Measurements from ENCODE around the gene TBL1XR1.

TBL1XR1 gene

GRCh38 chr3:177237206-177237605, 39.9 kb upstream of the TBL1XR1 start:
- no peak overlapping the region for H3K9ac ChIP-seq
- no peak overlapping the region for H3K4me3 ChIP-seq (IDR thresholded peaks at IDR 0.05; ENCODE audit: insufficient read depth, low read depth, low read length)
- H3K79me2 ChIP-seq (ENCODE audit: insufficient read depth, low read depth), result no peaks in the 10 kb centered on the region

GRCh38 chr3:177236704-177237103, 39.4 kb upstream of the TBL1XR1 start:
- Histone ChIP-seq H3K9ac (no peak overlapping the region), H2AFZ (ENCODE audit: low read depth) (no peak overlapping the region), H3K4me2 (no peak overlapping the region), H4K20me1 (ENCODE audit: insufficient read depth) (no peaks in the 10 kb centered on the region), H3K79me2 (ENCODE audit: insufficient read depth, low read depth) (no peaks in the 10 kb centered on the region), H3K4me3 (IDR thresholded peaks at IDR 0.05; ENCODE audit: insufficient read depth, low read depth, low read length) (no peak overlapping the region), H3K4me1 (ENCODE audit: low read depth, poor library complexity, severe bottlenecking) (no peaks in the 10 kb centered on the region), H3K36me3 (ENCODE audit: insufficient read depth) (no peaks in the 10 kb centered on the region), H3K27me3 (ENCODE audit: insufficient read depth, low read depth) (no peaks in the 10 kb centered on the region), H3K27ac (no peak overlapping the region)
- TF ChIP-seq CTCF (conservative IDR thresholded peaks at IDR 0.05; ENCODE audit: low read depth, low read length), result no peak

More at GRCh38 chr3:177237206-177237605, 39.9 kb upstream of the TBL1XR1 start:
- Histone ChIP-seq H3K4me2 (no peak overlapping the region), H2AFZ (ENCODE audit: low read depth) (no peak overlapping the region), H3K27ac (no peak overlapping the region), H3K4me1 (ENCODE audit: low read depth, poor library complexity, severe bottlenecking) (no peaks in the 10 kb centered on the region), H3K27me3 (ENCODE audit: insufficient read depth, low read depth) (no peaks in the 10 kb centered on the region), H3K36me3 (ENCODE audit: insufficient read depth) (no peaks in the 10 kb centered on the region), H4K20me1 (ENCODE audit: insufficient read depth) (no peaks in the 10 kb centered on the region)
- TF ChIP-seq CTCF (conservative IDR thresholded peaks at IDR 0.05; ENCODE audit: low read depth, low read length), result no peak

- Histone ChIP-seq H3K4me2 (no peak overlapping the region), H3K27me3 (ENCODE audit: insufficient read depth, low read depth) (no peaks in the 10 kb centered on the region), H4K20me1 (ENCODE audit: insufficient read depth) (no peaks in the 10 kb centered on the region), H2AFZ (ENCODE audit: low read depth) (no peak overlapping the region), H3K36me3 (ENCODE audit: insufficient read depth) (no peaks in the 10 kb centered on the region), H3K27ac (no peak overlapping the region), H3K79me2 (ENCODE audit: insufficient read depth, low read depth) (no peaks in the 10 kb centered on the region), H3K9ac (no peak overlapping the region), H3K4me1 (ENCODE audit: low read depth, poor library complexity, severe bottlenecking) (no peaks in the 10 kb centered on the region), H3K4me3 (IDR thresholded peaks at IDR 0.05; ENCODE audit: insufficient read depth, low read depth, low read length) (no peak overlapping the region)
- no peak for TF ChIP-seq CTCF (conservative IDR thresholded peaks at IDR 0.05; ENCODE audit: low read depth, low read length)
These were observed 36.8 kb upstream of the TBL1XR1 start for GRCh38 chr3:177234121-177234520.

GRCh38 chr3:177231242-177231641, 34.0 kb upstream of the TBL1XR1 start:
- Histone ChIP-seq H2AFZ (ENCODE audit: low read depth) (no peak overlapping the region), H3K4me3 (IDR thresholded peaks at IDR 0.05; ENCODE audit: insufficient read depth, low read depth, low read length) (no peak overlapping the region), H3K4me1 (ENCODE audit: low read depth, poor library complexity, severe bottlenecking) (no peaks in the 10 kb centered on the region), H3K4me2 (no peak overlapping the region), H4K20me1 (ENCODE audit: insufficient read depth) (no peaks in the 10 kb centered on the region), H3K27me3 (ENCODE audit: insufficient read depth, low read depth) (no peaks in the 10 kb centered on the region), H3K9ac (no peak overlapping the region), H3K36me3 (ENCODE audit: insufficient read depth) (no peaks in the 10 kb centered on the region), H3K27ac (no peak overlapping the region), H3K79me2 (ENCODE audit: insufficient read depth, low read depth) (no peaks in the 10 kb centered on the region)
- TF ChIP-seq CTCF (conservative IDR thresholded peaks at IDR 0.05; ENCODE audit: low read depth, low read length), result no peak
